Calu3 (cell line): ENCODE measurements around the gene RAC2. TPM values are rescaled to one million over a fixed set of nuclear protein-coding genes. Genes with fewer than 3 reads are reported as not detected.
A peak's percentile ranks its signal among the peaks of the same experiment; 100 is the strongest.

Experiments used
- BruUV-seq: library from RNA; stranded (reverse); fragments of 400-500 nt; replicated peaks from 2 replicates; lab custom pipeline; 2021; lab: Mats Ljungman, UMichigan
- CTCF ChIA-PET: fragments of 300-600 bp; sonication (Branson Sonifier 250); formaldehyde crosslinking; loops from one replicate; lab custom pipeline; 2022; ENCODE audit warnings: antibody characterized with exemption; lab: Charles Lee
- DNase-seq: peaks from one replicate; pipeline ENCODE4 v3.0.0; 2022
- H3K27ac Mint-ChIP-seq: one replicate; pipeline ENCODE4 v1.8.0; 2022; ENCODE audit warnings: mixed read lengths; ENCODE audit not compliant: unreplicated experiment
- H3K27me3 Mint-ChIP-seq: one replicate; pipeline ENCODE4 v1.8.0; 2022; ENCODE audit warnings: mixed read lengths; ENCODE audit not compliant: unreplicated experiment
- H3K36me3 Mint-ChIP-seq: one replicate; pipeline ENCODE4 v1.8.0; 2022; ENCODE audit warnings: mild to moderate bottlenecking, moderate library complexity, mixed read lengths; ENCODE audit not compliant: insufficient read depth, unreplicated experiment
- H3K4me1 Mint-ChIP-seq: one replicate; pipeline ENCODE4 v1.8.0; 2022; ENCODE audit warnings: mild to moderate bottlenecking, low read depth, mixed read lengths; ENCODE audit not compliant: unreplicated experiment
- H3K4me3 Mint-ChIP-seq: one replicate; pipeline ENCODE4 v1.8.0; 2022; ENCODE audit warnings: mild to moderate bottlenecking, low read depth, moderate library complexity, mixed read lengths; ENCODE audit not compliant: unreplicated experiment
- H3K9me3 Mint-ChIP-seq: one replicate; pipeline ENCODE4 v1.8.0; 2022; ENCODE audit warnings: low read depth, mixed read lengths; ENCODE audit not compliant: unreplicated experiment
- intact Hi-C: fragments of 100-400 bp; cut with micrococcal nuclease; formaldehyde crosslinking; loops from one replicate; pipeline ENCODE4 v1.10.0; 2022; ENCODE audit not compliant: unreplicated experiment
- total RNA-seq: library from RNA; stranded (reverse); gene quantifications from 2 replicates; pipeline ENCODE4 v1.2.3, GENCODE V29; 2022
- TF ChIP-seq, protein P1 (sequence below): fragments of 200-600 bp; IDR thresholded peaks from one replicate; pipeline ENCODE4 v1.8.0; 2022; ENCODE audit warnings: antibody characterized with exemption; ENCODE audit not compliant: unreplicated experiment

Gene RAC2
- total RNA-seq, 1 experiment from 2014 or later = 21.0 TPM

DNA sequence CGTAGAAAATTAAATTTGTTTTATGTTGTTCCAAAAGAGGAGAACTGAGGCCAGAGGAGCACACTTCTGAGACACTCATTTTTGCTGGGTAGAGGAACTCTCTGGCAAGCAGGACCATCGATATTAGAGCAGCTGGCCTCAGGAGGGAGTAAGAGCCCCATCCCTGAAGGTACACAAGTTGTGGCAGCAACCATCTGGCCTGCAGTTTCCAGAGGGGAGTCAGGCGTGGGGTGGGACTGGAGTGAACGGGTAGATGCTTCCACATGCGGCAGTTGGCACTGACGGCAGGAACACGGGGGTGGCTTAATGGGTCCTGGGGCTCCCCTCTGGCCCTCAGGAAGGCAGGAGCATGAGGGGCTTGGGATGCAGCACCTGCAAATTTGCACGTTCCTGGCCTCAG, 18.6 kb downstream of the RAC2 start:
- no peak overlapping the region for H3K27ac Mint-ChIP-seq
- no peaks in the 10 kb centered on the region for H3K9me3 Mint-ChIP-seq
- DNase-seq = no peak
- H3K4me3 Mint-ChIP-seq = no peak overlapping the region
- H3K27me3 Mint-ChIP-seq = peaks cover 12% of the 10 kb centered on the region
- TSS peak; percentile 41 for BruUV-seq
- H3K36me3 Mint-ChIP-seq = peaks cover 9% of the 10 kb centered on the region
- TF ChIP-seq, protein P1, sequence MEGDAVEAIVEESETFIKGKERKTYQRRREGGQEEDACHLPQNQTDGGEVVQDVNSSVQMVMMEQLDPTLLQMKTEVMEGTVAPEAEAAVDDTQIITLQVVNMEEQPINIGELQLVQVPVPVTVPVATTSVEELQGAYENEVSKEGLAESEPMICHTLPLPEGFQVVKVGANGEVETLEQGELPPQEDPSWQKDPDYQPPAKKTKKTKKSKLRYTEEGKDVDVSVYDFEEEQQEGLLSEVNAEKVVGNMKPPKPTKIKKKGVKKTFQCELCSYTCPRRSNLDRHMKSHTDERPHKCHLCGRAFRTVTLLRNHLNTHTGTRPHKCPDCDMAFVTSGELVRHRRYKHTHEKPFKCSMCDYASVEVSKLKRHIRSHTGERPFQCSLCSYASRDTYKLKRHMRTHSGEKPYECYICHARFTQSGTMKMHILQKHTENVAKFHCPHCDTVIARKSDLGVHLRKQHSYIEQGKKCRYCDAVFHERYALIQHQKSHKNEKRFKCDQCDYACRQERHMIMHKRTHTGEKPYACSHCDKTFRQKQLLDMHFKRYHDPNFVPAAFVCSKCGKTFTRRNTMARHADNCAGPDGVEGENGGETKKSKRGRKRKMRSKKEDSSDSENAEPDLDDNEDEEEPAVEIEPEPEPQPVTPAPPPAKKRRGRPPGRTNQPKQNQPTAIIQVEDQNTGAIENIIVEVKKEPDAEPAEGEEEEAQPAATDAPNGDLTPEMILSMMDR = no peak
- CTCF ChIA-PET = interaction anchor here (1.3 to 1.7 kb wide), 2 partner anchors 26 to 35 kb away, joined by 4 to 5 read pairs; no protein-coding TSS in a partner anchor
- H3K4me1 Mint-ChIP-seq = peaks cover 24% of the 10 kb centered on the region
- intact Hi-C loops = no loop called here

DNA sequence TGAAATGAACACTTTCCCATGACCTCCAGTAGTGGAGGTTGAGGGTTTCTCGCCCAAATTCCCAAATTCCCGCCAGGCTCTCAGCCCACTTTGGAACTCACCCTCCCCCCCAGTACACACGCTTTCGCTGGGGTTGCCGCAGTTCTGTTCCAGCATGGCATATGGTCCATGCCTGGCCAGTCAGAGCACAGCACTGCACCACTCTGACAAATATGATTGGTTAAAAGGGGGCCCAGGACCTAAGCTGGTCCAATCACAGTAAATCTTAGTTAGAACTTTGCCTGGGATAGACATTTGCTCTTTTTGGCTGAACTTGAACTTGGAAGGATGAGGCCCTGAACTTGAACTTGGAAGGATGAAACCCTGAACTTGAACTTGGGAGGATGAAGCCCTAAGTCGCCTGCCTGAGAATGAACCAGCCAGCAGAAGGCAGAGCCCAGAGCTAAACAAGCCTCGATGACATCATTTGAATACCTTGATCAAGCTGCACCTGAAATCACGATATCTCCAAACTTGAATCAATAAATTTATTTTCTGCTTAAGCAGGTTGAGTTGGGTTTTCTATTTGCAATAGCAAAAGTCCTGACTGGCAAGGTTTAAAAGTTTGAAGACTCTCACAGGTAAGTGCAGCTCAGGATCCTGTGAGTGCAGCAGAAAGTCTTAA, 19.2 kb downstream of the RAC2 start:
- peaks cover 9% of the 10 kb centered on the region for H3K36me3 Mint-ChIP-seq
- no TSS peak for BruUV-seq
- no peak overlapping the region for H3K27ac Mint-ChIP-seq
- intact Hi-C loops = no loop called here
- peaks cover 16% of the 10 kb centered on the region for H3K27me3 Mint-ChIP-seq
- CTCF ChIA-PET = interaction anchor here (1.3 to 1.7 kb wide), 2 partner anchors 25 to 36 kb away, joined by 4 to 5 read pairs; no protein-coding TSS in a partner anchor
- H3K4me3 Mint-ChIP-seq = no peak overlapping the region
- H3K9me3 Mint-ChIP-seq = no peaks in the 10 kb centered on the region
- H3K4me1 Mint-ChIP-seq = peaks cover 18% of the 10 kb centered on the region
- TF ChIP-seq, protein P1 = no peak
- no peak for DNase-seq

DNA sequence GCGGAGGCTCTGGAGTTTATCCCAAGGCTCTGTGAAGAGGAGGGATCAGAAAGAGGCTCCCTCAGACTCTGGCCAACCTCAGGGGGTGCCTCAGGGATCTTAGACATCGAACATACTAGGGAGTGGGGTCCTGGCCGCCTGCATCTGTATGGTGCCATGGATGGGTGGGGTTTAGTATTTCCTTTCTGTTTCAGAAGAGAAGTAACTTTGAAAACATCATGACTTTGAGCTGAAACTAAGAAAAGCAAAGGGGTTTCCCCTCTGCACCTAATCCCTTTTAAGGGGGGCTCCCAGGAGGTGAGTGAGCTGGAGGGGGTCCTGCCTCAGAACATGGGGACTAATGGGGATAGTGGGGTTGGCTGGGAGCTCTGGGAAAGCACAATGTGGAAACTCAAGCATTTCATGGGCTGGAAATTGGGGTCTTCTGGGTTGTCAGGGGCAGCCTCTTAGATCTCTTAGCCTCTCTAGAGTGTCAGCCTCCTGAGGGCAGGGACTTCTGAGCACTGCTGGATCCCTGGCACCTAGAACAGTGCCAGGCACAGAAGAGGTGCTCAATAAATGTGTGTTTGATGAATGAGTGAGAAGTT, 20.0 kb downstream of the RAC2 start:
- DNase-seq = no peak
- intact Hi-C loops = no loop called here
- TF ChIP-seq, protein P1 = no peak
- Mint-ChIP-seq H3K9me3 (no peaks in the 10 kb centered on the region), H3K4me1 (peaks cover 11% of the 10 kb centered on the region), H3K27ac (no peak overlapping the region), H3K4me3 (no peak overlapping the region), H3K36me3 (peaks cover 4% of the 10 kb centered on the region), H3K27me3 (peaks cover 25% of the 10 kb centered on the region)
- BruUV-seq = no TSS peak
- CTCF ChIA-PET = no interaction called here

DNA sequence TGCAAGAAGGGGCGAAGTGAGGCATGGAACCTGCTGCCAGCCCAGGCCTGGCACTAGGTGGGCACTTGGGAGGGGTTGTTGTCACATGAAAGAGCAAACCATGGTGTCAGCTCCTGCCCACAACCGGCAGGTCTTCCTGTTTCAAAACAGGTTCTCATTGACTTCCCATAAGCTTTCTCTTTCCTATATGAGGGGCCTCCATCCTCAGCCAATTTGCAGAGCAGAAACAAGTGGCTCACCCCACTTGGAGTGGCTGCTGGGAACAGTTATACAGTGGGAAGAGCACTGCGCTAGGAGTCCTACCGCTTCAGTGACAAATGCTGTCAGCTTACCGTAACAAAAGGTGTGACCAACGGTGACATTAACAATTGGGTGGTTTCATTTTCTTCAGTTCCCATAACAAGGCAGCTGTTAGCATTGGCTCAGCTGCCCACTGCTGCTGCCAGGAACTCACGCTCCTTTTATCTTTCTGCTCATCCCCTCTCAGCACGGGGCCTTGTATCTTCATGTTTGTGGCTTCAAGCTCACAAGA, 21.6 kb downstream of the RAC2 start:
- CTCF ChIA-PET = interaction anchor here (0.6 to 0.7 kb wide), 2 partner anchors 83 to 99 kb away, joined by 5 read pairs; no protein-coding TSS in a partner anchor
- BruUV-seq = no TSS peak
- H3K27ac Mint-ChIP-seq = no peak overlapping the region
- peaks cover 5% of the 10 kb centered on the region for H3K4me1 Mint-ChIP-seq
- no peaks in the 10 kb centered on the region for H3K9me3 Mint-ChIP-seq
- peaks cover 40% of the 10 kb centered on the region for H3K27me3 Mint-ChIP-seq
- no peak for DNase-seq
- no peak overlapping the region for H3K4me3 Mint-ChIP-seq
- H3K36me3 Mint-ChIP-seq = no peaks in the 10 kb centered on the region
- TF ChIP-seq, protein P1 = no peak
- intact Hi-C loops = no loop called here
